DMS79 (cell line): ENCODE data around the gene YBX1.

Experiments
- DNase-seq: peaks from one replicate; lab custom pipeline; 2025; lab: John Stamatoyannopoulos, UW

The YBX1 gene

GRCh38 chr1:42734201-42735035 is 52.2 kb downstream of the YBX1 start:
- DNase-seq = no peak

- DNase-seq = no peak
Observed at GRCh38 chr1:42735056-42735455, 52.8 kb downstream of the YBX1 start.

- DNase-seq = no peak
Observed at GRCh38 chr1:42735477-42736105, 53.4 kb downstream of the YBX1 start.

- no peak for DNase-seq
Observed at GRCh38 chr1:42736152-42736551, 53.9 kb downstream of the YBX1 start.

GRCh38 chr1:42736571-42737200 is 54.5 kb downstream of the YBX1 start:
- DNase-seq = no peak

GRCh38 chr1:42737257-42737656 is 55.0 kb downstream of the YBX1 start:
- no peak for DNase-seq

GRCh38 chr1:42737986-42738677 is 55.9 kb downstream of the YBX1 start:
- DNase-seq = no peak

- DNase-seq = no peak
Observed at GRCh38 chr1:42738678-42739226, 56.5 kb downstream of the YBX1 start.

GRCh38 chr1:42739753-42740700 is 57.8 kb downstream of the YBX1 start, which contains the start of gene CLDN19:
TSS of gene CLDN19 (minus strand) at chr1:42740236. CDS start at chr1:42740063, 173 bp downstream.
- no peak for DNase-seq

- no peak for DNase-seq
Observed at GRCh38 chr1:42740851-42741580, 58.8 kb downstream of the YBX1 start.

- DNase-seq = no peak
Observed at GRCh38 chr1:42741706-42742105, 59.5 kb downstream of the YBX1 start.

GRCh38 chr1:42742141-42742540 is 59.9 kb downstream of the YBX1 start:
- DNase-seq = no peak

- DNase-seq = peak; percentile 80
Observed at GRCh38 chr1:42742617-42743316, 60.5 kb downstream of the YBX1 start.

- peak; percentile 73 for DNase-seq
Observed at GRCh38 chr1:42743317-42744147, 61.3 kb downstream of the YBX1 start.

GRCh38 chr1:42744148-42744413 is 61.9 kb downstream of the YBX1 start:
- DNase-seq = no peak

GRCh38 chr1:42745851-42746250 is 63.6 kb downstream of the YBX1 start:
- DNase-seq = no peak

GRCh38 chr1:42746436-42747105 is 64.4 kb downstream of the YBX1 start:
- no peak for DNase-seq

- no peak for DNase-seq
Observed at GRCh38 chr1:42747125-42747524, 64.9 kb downstream of the YBX1 start.
